GM18507 (cell line): ENCODE data around the gene UBL5.
"Not testable (repeated sequence)": the region's sequence is repeated elsewhere in the genome, so short reads cannot be mapped to it uniquely, and the experiment has no call there.

ENCODE experiments used
- DNase-seq: peaks from one replicate; pipeline ENCODE4 v3.0.0; 2011; ENCODE audit warnings: low read depth; ENCODE audit not compliant: insufficient read length; ENCODE audit errors: extremely low spot score
- FAIRE-seq: peaks from 2 replicates; lab custom pipeline; 2011; peaks lifted over from hg19 to GRCh38; lab: Jason Lieb, UNC

Gene UBL5

DNA sequence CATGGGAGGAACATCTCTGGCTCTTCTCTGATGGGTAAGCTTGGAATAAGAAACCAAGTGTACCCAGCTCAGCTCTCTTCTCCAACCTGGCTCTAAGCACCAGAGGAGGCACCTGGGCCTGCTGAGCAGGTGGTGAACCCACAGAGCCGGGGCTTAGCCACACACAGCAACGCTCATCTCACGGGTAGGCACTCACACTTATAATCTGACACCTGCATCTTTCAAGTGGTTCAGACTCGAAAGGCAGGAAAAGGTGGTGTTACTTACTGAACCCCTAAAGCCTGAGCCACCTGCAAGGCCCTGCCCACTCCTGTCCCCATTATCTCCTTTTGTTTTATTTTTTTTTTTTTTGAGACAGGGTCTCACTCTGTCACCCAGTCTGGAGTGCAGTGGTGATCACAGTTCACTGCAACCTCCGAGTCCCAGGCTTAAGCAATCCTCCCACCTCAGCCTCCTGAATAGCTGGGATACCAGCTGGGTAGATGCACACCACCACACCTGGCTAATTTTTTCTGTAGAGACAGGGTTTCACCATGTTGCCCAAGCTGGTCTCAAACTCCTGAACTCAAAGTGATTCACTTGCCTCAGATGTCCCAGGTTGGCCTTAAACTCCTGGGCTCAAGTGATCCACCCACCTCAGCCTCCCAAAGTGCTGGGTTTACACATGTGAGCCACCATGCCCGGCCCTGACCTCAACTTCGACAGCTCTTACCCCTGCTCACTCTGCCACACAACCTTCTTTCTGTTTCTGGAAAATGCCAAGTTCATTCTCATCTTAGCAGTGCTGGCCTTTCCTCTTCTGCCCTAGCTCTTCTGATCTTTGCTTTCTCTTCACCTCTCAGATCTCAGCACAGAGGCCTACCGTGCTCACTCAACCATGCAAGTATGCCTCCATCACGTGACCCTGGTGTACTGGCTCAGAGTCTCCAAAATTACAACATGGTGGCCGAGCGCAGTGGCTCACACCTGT lies 18.6 kb upstream of the UBL5 start:
- FAIRE-seq (no peak), DNase-seq (no peak)

DNA sequence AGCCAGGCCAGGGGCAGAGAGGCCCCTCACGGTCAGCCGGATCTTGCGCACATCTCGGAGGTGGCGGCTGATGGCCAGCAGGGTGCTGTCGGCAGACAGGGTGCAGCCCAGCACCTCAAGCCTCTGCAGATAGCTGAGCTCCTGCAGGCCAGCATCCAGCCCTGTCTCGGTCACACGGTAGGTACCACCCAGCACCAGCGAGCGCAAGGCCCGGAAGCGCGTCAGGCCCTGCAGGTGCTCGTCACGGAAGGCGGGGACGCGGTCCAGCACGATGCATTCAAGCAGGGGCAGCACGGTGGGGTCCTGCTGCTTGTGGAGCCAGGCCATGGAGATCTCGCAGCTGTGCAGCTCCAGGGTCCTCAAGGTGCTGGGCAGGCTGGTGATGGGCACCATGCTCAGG lies 16.6 kb upstream of the UBL5 start:
- FAIRE-seq (no peak), DNase-seq (no peak)

DNA sequence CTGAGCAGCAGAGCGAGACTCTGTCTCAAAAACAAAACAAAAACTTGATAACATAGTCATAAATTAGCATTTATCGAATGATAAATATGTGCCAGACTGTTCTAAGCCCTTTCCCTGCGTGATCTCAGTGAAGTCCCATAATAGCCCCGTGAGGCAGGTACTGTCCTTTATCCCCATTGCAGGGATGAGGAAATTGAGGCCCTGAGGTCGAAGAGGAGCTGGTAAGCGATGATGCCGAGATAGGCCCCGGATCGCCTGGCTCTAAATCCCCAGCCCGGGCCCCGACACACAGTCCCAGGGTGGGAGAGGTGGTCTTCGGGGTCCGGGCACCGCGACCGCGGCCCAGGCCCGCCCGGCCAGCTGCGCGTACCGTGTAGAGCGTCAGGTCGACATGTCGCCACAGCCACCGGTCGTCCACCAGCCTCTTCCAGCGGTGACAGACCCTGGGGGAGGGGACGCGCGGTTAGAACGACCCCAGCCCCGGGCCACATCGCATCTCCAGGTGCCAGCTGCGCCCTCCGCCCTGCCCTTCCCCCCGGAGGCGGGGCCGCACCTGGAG lies 9.5 kb upstream of the UBL5 start:
- DNase-seq (no peak), FAIRE-seq (no peak)

DNA sequence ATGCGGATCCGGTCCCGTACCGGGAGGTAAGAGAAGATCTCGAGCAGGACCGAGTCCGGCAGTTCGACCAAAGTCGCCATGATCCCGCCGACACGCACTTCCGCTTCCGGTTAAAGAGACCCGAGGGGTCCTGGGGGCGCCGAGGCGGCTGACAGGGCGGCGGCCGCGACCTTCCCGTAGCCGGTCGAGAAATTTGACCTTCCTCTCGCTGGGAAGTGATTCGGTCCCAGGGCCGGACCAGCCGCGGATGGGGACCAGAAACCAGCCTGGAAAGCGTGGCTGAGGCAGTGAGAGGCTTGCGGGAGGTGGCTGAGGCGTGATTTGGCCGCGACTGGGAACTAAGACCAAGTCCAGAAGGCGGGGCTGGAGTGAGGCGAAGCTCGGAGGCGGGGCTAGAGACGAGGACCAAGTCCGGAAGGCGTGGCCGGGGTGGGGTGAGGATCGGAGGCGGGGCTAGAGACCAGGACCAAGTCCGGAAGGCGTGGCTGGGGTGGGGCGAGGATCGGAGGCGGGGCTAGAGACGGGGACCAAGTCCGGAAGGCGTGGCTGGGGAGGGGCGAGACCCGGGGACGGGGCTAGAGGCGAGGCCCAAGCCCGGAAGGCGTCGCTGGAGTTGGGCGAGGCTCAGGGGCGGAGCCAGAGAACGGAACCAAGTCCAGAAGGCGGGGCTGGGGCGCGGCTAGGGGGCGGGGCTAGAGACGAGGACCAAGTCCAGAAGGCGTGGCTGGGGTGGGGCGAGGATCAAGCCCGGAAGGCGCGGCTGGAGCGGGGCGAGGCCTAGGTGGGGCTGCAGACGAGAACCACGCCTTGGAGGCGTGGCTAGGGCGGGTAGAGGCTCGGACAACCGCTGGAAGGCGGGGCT lies 8.8 kb upstream of the UBL5 start, which contains the start of gene FBXL12:
Gene FBXL12 (minus strand): TSS at position 346 of the 862 bp plus-strand sequence. CDS start 266 bp downstream, at position 80.
- DNase-seq (peak; percentile 89), FAIRE-seq (peak; percentile 99)

DNA sequence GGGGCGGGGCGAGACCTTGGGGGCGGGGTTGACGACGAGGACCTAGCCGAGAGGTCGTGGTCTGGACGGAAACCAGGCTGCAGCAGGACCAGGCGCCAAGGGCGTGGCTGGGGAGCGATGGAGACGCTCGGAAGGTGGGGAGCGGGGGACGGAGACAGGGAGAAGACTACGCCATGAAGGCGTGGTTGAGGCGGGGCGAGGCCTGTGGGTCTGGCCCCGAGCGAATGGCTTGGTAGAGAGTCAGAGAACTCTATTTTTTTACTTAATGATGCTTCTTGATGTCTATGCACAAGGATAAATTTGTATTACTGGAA lies 8.2 kb upstream of the UBL5 start:
- DNase-seq = no peak
- FAIRE-seq = no peak

DNA sequence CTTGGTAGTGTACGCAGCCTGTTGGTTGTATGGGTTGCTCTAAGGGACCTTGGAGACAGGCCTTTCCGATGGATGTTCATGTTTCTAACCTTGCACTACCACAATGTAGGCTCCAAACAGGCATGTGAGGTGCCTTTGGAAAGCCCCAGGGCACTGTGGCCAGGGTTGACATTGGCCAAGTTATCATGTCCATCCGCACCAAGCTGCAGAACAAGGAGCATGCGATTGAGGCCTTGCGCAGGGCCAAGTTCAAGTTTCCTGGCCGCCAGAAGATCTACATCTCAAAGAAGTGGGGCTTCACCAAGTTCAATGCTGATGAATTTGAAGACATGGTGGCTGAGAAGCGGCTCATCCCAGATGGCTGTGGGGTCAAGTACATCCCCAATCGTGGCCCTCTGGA lies 7.7 kb upstream of the UBL5 start:
- DNase-seq, FAIRE-seq: not testable (repeated sequence)

DNA sequence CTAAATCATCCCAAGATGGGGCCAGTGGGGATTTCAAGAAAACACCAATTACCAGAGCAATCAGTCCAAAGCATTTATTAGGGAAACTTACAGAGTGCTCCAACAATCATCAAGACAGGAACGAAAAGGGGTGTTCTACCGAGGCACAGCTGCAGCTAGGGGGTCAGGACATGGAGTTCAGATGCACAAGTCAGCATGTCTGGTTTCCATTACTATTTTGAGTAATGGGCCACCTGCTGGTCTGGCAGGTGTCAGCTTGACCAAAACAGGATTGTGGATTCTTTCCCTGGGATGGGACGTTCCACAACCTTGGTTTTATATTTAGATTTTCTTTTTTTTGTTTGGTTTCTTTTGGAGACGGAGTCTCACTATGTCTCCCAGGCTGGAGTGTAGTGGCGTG lies 3.9 kb upstream of the UBL5 start:
- FAIRE-seq (no peak), DNase-seq (no peak)

DNA sequence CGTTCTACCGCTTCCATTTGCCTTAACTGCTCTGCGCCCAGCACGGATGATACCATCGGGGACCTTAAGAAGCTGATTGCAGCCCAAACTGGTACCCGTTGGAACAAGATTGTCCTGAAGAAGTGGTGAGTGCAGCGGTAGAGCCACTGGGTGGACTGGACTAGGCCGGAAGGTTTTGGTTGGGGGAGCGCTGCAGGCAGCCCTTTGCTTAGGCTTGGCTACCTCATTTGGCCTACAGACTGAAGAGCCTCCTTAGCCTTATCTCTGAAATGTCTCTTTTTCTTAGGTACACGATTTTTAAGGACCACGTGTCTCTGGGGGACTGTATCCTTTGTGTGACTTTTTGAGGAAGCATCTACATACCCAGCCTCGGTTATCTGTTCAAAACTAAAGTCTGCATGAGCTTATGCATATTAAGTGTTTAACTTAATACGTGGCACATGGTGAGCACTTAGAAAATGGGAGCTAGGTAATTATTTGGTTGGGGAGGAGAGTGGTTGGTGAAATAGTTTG lies 889 bp downstream of the UBL5 start:
- DNase-seq = no peak
- FAIRE-seq = no peak

DNA sequence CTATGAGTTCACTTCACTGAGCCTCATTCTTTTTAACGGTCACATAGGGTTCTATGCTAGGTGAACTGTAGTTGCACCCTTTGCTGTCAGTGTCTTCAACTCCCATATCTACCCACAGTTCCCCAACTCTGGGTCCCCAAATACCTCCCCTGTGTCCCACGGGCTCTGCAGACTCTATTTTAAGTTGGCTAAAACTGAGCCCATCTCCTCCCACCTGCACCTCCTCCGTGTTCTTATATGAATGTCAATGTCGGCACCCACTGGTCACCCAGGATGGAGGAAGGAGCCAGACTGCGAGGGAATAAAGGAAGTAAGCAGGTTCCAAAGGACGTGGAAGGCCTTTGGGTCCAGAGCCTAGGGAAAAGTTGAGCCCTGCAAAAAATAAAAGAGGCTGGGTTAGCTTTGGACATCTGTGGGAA lies 6.6 kb downstream of the UBL5 start:
- FAIRE-seq (no peak), DNase-seq (no peak)

DNA sequence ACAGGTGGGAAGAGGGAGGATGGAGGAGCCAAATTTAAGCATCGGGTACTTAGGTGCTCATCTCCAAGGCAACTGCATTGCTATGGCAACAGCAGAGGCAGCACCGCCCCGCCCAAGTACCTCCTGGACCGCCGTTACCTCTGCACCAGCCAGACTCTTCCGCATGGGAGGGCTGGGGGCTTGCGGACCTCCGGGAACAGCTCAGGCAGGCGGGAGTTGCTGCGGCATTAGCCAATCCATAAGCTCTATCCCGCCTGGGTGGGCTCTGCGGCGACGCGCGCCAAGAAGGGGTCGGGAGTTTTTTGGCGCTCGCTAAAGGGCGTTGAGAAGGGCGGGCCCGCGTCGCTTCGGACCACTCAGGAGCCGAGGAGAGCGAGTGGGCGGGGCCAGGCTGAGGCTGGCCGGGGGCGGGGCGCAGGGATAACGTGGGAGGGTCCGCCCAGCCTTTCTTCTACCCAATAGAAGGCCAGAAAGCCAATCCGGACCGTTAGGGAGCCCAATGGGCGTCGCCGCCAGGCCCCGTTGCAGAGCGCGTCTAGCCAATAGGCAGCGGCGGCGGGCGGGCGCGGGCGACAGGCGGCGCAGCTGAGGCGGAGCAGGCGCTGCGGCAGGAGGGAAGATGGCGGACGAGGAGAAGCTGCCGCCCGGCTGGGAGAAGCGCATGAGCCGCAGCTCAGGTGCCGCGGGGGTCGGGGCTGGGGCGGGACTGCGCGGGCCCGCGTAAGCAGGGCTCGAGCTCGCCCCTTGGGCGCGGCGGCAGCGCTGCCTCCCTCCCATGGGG lies 7.2 kb downstream of the UBL5 start, which contains the start of gene PIN1:
Gene PIN1 (plus strand): TSS at position 593 of the 781 bp plus-strand sequence. CDS start 27 bp downstream, at position 620.
- DNase-seq = peak; percentile 98
- FAIRE-seq = peak; percentile 91

DNA sequence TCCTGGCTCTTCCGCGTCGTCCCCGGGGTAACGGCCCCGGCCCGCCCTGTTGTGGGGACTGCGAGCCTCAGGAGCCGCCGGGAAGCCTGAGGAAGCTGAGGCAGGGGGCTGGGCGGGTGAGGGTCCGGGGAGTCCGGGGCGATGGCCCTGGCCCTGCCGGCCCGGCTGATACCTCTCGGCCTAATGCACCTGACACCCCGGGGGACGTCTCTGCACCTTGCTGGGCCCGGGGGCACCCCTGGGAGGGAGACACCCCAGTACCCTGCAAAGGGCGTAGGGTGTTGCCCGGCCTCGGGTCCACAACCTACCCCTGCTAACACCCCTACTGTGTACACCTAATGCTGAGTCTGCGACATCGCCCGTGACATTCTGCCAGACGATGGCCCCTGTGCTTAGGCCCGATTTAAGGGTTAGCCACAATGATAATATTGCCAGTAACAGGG lies 7.8 kb downstream of the UBL5 start:
- FAIRE-seq (no peak), DNase-seq (no peak)

DNA sequence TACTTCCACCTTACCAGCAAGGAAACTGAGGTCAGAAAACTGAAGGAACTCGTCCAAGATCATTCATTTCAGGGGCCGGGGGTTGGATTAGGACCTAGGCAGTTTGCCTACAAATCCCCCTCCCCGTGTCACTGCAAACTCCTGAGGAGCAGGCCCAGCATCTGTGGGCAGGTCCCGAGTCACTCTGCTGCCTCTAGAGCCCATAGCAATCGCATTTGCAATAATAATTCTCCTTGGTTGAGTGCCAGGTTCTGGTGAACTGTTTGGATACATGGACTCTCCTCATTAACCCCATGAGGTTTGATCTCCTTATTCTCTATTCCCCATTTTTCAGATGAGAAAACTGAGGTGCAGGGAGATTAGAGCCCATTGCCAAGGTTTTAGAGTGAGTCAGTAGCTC lies 8.3 kb downstream of the UBL5 start:
- no peak for FAIRE-seq
- no peak for DNase-seq

DNA sequence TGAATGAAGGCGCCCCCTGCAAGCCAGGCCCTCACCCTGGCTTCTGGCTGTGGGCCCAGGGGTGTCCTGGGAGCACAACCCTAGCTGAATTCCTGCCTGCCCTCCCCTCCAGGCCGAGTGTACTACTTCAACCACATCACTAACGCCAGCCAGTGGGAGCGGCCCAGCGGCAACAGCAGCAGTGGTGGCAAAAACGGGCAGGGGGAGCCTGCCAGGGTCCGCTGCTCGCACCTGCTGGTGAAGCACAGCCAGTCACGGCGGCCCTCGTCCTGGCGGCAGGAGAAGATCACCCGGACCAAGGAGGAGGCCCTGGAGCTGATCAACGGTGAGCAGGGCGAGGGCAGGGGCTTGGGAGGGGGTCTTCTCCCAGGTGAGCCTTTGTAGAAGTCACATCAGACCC lies 10.6 kb downstream of the UBL5 start:
- DNase-seq = no peak
- FAIRE-seq = no peak

DNA sequence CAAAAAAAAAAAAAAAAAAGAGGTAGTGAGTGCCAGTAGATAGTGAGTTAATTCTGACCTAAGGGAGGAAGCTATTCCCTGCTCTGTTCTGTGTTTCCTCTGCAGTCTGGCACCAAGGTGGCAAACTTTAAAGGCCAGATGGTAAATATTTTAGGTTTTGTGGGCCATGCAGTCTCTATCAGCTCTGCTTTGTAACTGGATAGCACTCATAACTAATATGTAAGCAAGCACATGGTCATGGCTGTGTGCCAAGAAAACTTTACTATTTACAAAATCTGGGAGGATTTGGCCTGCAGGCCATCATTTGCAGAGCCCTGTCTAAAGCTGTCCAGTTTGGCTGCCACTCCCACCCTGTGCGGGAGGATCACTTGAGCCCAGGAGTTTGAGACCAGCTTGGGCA lies 11.7 kb downstream of the UBL5 start:
- FAIRE-seq (no peak), DNase-seq (no peak)

DNA sequence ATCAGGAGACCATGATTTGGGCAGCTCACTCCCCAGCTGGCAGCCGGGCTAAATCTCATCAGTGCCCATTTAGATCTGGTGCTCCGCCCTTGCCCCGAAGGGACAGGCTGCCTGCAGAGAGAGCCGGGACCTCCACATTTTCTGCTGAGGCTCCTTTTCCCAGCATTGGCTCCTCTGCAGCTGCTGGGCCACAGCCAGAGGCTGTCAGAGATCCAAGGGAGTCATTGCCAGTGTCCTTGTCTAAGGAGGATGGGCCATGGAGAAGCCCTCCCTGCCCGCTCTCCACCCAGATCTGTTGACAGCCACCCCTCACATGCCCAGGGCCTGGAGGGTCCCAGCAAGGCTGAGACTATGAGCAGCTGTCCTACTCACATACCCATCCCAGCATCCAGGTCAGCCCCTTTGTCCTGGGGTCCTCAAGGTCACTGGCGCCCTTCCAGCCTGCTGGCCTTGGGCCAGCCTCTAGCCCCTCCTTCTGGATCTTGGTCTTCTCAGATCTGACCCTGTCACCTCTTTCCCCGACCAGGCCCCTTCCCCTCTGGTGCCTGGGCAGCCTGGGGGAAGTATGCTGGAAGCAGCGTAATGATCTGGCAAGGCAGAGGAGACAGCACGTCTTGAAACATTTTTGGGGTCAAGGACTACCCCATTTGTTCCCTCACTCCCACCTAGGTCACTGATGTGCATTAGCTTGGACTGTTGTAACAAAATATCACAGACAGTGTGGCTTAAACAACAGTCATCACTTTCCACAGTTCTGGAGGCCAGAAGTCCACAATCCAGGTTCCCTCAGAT lies 15.3 kb downstream of the UBL5 start:
- no peak for DNase-seq
- FAIRE-seq = no peak

DNA sequence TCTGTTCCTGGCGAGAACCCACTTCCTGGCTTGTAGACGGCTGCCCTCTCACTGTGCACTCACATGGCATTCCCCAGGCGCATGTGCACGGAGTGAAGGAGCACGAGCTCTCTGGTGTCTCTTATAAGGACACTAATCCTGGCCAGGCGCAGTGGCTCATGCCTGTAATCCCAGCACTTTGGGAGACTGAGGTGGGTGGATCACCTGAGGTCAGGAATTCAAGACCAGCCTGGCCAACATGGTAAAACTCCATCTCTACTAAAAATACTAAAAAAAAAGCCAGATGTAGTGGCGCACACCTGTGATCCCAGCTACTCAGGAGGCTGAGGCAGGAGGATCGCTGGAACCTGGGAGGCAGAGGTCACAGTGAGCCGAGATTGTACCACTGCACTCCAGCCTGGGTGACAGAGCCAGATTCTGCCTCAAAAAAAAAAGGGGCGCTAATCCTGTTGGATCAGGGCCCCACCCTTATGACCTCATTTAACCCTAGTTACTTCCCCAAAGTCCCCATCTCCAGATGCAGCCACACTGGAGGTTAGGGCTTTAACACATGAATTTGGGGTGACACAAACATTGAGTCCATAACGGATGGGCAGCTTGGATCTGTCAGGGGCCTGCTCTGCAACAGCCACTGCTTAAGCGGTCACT lies 16.0 kb downstream of the UBL5 start:
- not testable (repeated sequence) for FAIRE-seq

DNA sequence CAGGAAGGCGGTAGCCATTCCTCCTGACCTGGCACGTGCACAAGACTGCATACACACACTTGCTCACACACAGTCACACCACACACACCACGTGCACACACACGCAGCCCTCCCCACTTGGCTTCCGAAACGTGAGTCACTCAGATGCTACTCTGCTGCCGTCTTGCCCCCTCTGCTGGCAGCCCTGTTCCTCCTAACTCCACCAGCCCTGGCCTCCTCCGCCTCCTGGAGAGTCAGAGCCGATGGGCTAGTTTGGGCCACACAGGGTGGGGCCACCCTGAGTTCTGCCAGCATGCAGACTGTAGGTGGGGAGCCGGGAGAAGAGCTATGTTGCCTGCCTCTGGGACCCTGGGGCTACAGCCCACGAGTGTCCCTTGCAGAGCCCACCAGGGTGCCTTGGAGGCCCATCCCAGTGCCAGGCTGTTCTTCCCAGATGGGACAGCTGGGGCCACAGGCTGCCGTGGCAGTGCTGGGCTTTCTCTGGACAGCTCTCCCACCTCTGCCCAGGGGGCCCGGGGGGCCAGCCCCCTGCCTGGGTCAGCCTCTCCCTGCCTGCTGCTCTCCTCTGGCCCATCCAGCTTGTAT lies 19.5 kb downstream of the UBL5 start:
- no peak for FAIRE-seq

More for the DNA sequence above, 16.0 kb downstream of the UBL5 start:
- not testable (repeated sequence) for DNase-seq

More for the DNA sequence above, 19.5 kb downstream of the UBL5 start:
- DNase-seq = no peak
